ENCODE results near the gene FOXP1. TPM values are rescaled to one million over a fixed set of nuclear protein-coding genes. Genes with fewer than 3 reads are reported as not detected.

Gene FOXP1
- polyA plus RNA-seq, 3 donors = 32.9 to 35.0 (median 33.3) TPM

DNA sequence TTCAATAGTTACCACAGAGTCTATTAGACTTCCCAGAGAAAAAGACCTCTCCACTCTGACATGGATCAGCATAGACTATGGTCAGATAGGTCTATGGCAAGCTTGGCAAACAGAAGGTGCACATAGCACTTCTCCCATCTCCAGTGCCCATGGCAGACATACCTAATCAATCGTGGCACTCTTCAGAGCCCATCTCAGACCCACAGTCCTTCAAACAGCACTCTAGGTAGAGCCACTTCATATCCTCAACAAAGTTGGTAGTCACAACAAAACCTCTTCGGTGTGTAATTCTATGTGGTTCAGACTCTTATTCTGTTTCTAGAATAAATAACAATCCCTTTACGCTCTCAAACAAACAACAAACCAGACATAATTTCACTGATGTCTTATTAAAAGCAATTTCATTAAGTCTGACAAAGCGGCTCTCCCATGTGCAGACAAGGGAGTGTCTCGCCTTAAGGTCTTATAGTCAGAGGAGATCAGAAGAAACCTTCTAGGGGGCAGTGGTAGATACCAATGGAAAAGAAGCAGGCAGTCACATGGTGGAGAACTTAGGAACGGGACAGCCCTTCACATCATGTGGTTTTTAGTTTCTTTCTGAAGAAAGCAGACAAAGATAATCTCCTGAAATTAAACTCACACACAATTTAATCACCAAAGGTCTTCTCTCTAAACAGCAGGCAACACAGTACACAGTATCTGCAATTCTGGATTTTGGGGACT lies 483.4 kb downstream of the FOXP1 start:
- DNase-seq (ENCODE audit: low read depth in 3 of 3, low spot score in 2 of 3) = no peak

GRCh38 chr3:71097557-71097956 lies 486.0 kb downstream of the FOXP1 start:
- DNase-seq (ENCODE audit: low read depth in 3 of 3, low spot score in 2 of 3) = no peak

DNA sequence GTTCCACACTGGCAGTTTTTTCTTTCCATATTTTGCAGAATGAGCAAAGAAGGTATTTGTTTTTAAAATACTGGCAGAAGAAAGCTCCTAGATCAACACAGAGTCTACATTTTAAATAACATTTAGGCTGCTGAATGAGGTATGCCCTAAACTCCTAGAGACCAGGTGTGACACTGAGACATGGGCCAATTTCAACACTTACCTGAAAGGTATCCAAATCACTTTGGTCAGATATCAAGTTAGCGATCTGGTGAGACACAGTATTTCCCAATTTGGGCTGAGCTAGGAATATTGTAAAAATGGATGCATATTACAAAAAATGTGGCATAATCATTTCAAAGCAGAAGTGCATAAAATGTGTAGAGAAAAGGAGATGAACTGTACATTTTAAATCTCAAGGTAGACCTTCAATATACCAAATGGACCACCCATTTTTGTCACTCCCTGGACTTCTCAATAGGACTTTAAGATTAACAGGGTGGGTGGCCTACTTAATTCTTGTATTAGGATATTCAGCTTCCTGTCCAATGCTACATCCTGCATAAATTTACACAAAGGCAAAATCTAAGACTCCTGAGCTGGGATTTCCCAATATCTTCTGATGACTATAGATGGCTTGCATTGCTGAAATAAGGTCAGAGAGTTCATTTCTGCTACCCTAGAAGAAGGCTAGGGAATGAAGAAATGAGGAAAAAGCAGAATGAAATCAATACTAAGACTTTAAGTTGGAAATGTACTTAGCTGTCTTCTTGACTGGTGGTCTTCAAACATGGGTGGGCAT lies 487.8 kb downstream of the FOXP1 start:
- no peak for DNase-seq (ENCODE audit: low read depth in 3 of 3, low spot score in 2 of 3)

GRCh38 chr3:71094658-71095209 lies 488.8 kb downstream of the FOXP1 start:
- DNase-seq (ENCODE audit: low read depth in 3 of 3, low spot score in 2 of 3) = no peak

DNA sequence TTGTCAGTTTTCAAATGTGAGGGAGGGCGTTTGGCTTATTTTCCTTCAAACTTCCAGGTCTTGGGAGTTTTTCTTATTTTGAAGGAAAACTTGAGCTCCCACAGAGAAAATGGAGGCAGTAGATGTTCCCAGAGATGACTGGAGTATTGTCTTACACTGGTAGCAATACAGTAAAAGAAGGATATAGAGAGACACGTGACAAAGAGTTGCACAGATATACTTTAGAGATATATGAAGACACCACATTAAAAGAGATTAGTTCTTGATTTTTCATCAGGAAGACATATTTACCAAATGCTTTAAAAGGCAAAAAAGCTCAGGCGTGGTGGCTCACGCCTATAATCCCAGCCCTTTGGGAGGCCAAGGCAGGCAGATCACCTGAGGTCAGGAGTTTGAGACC lies 490.9 kb downstream of the FOXP1 start:
- DNase-seq (ENCODE audit: low read depth in 3 of 3, low spot score in 2 of 3) = no peak

GRCh38 chr3:71090207-71090606 lies 493.3 kb downstream of the FOXP1 start:
- no peak for DNase-seq (ENCODE audit: low read depth in 3 of 3, low spot score in 2 of 3)

GRCh38 chr3:71089271-71089847 lies 494.2 kb downstream of the FOXP1 start:
- DNase-seq (ENCODE audit: low read depth in 3 of 3, low spot score in 2 of 3) = no peak

GRCh38 chr3:71088742-71089141 lies 494.8 kb downstream of the FOXP1 start:
- no peak for DNase-seq (ENCODE audit: low read depth in 3 of 3, low spot score in 2 of 3)

DNA sequence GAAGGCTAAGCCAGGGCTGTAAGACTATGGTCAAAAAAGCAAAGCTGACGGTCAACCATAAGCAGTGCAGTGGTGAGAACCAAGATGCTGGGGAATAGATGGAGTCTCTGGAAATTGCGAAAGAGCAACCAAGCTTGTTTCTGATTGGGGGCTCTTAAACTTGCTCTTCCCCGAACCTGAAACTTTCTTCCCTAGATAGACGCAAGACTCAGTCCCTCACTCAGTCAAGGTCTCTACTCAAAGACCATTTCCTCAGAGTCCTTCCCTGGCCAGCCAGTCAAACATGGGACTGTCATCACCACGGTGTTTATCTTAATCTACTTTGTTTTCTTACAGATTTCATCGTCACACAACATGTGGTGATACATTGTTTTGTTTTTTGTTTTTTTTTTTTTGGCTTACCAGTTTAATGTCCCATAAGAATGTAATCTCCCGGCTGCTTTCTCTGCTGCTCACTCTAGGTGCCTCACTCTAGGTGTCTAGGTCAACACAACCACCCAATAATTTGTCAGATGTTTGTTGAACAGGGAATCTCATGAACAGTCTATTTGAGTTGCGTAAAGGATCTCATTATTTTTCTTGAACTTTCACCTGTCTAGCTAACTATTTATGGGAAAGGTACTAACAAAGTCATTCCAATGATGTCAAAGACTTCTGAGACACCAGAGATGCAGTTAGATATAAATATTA lies 495.4 kb downstream of the FOXP1 start:
- DNase-seq (ENCODE audit: low read depth in 3 of 3, low spot score in 2 of 3) = no peak

DNA sequence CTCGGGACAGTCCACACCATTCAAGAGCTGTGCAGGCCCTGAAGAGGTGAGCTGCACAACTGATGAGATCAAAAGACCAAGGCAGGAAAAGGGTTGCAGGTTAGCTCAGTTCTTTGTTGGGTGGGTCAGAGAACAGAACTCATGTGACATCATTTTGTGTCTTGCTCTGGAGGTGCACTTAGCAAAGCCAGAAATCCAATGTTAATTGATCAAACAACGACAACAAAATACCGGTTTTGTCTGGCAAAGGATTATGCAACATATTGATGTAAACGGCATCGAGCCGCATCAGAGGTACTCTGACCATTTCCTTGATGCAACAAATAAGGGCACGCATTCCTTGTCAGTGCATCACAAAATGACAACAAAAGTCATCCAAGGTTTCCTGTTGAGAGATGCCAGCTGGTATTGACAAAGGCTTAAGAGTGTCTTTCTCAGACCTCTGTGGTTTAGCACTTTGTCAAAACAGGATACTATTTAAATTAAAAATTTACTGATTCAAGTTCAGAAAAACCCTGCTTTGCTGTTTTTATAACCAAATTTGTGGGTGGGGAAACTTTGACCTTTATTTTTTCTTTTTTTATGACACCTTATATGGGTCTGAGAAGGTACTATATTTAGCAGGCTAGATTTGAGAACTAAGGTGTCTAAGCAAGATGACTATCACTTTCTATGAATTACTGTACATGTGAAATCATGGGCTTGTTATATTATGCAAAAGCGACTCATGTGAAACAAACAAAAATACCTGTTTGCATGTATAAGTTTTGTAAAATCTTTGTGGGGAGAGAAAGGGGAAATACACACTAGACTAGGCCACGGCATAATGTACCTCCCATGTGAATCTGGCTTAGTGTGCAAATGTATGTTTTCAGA lies 496.1 kb downstream of the FOXP1 start:
- no peak for DNase-seq (ENCODE audit: low read depth in 3 of 3, low spot score in 2 of 3)

DNA sequence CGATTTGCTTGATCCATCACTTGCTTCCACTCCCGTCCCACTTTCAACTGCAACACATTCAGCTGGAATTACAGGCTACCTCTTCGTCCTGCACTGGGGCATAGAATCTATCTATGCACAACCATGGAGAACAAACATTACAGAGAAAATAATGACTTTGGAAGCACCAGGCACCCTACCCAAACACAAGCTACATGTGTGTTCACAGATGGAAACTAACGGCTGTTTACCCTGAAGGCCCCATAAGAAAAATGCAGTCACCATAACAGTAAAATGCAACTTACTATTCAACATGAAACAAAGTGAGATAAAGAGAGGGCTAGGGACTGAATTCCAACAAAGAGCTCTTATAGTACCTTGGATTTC lies 496.8 kb downstream of the FOXP1 start:
- DNase-seq (ENCODE audit: low read depth in 3 of 3, low spot score in 2 of 3) = no peak

- DNase-seq (ENCODE audit: low read depth in 3 of 3, low spot score in 2 of 3) = no peak
Measured at GRCh38 chr3:71083726-71084131, 499.8 kb downstream of the FOXP1 start.

GRCh38 chr3:71082833-71083232 lies 500.7 kb downstream of the FOXP1 start:
- DNase-seq (ENCODE audit: low read depth in 3 of 3, low spot score in 2 of 3) = no peak

DNA sequence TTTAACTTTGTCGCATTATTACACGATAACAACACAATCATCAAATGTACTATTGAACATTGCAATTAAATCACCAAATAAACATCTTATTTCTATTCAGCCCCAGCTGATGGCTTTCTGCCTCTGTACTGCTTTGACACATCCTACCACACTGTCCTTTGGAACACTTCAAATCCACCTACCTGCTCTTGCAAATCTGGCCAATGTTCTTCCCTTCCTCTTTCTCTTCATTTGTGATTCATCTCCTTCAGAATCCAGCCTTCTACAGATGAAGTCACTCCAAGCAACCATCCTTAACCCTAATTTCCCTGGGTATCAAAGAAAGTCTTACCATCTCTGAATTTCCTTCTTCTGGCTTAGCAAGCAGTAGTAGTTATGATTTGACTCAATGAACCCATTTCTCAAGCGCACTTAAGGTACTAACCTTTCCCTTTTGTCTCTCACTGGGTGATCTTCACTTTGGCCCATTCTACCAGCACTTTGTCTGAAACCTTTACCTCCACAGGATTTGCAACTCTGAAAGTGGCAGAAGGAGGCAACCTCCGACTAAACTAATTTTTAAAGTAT lies 502.9 kb downstream of the FOXP1 start:
- DNase-seq (ENCODE audit: low read depth in 3 of 3, low spot score in 2 of 3) = no peak

GRCh38 chr3:71078723-71079525 lies 504.6 kb downstream of the FOXP1 start:
- DNase-seq (ENCODE audit: low read depth in 3 of 3, low spot score in 2 of 3) = no peak

GRCh38 chr3:71078199-71078598 lies 505.3 kb downstream of the FOXP1 start:
- no peak for DNase-seq (ENCODE audit: low read depth in 3 of 3, low spot score in 2 of 3)

DNA sequence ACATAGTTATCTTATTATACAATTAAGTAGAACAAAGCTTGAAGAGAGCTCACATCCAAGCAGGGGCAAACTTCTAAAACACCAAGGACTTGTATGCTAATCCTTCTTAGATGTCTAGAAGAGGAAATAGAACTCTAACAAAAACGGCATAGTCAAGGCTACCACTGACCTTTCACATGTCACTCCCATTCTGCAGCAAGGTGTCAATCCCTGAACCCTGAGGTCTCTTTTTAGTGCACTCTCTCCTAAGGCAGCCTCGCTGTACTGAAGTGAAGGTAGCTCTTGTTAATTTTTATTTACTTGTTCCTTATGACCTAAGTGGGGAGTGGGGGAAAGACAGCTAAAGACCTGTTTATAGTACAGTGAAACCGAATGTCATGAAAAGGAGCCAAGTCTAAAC lies 506.5 kb downstream of the FOXP1 start:
- DNase-seq (ENCODE audit: low read depth in 3 of 3, low spot score in 2 of 3) = no peak

- DNase-seq (ENCODE audit: low read depth in 3 of 3, low spot score in 2 of 3) = no peak
Measured at GRCh38 chr3:71076361-71077002, 507.0 kb downstream of the FOXP1 start.

Measured in right renal cortex interstitium (tissue), 3 donors.